Stimulated activated CD8-positive, alpha-beta memory T cell treated with anti-CD3 and anti-CD28 coated beads, Interleukin-15, amount 100 ng/mL, for 24 hours (primary cell): ENCODE data around the gene RPL37.
A peak's percentile ranks its signal among the peaks of the same experiment; 100 is the strongest.
"Not testable (repeated sequence)": the region's sequence is repeated elsewhere in the genome, so short reads cannot be mapped to it uniquely, and the experiment has no call there.

Experiments
- DNase-seq: peaks from one replicate; pipeline ENCODE4 v3.0.0-alpha.2; 2020; ENCODE audit warnings: low read depth

RPL37 gene

DNA sequence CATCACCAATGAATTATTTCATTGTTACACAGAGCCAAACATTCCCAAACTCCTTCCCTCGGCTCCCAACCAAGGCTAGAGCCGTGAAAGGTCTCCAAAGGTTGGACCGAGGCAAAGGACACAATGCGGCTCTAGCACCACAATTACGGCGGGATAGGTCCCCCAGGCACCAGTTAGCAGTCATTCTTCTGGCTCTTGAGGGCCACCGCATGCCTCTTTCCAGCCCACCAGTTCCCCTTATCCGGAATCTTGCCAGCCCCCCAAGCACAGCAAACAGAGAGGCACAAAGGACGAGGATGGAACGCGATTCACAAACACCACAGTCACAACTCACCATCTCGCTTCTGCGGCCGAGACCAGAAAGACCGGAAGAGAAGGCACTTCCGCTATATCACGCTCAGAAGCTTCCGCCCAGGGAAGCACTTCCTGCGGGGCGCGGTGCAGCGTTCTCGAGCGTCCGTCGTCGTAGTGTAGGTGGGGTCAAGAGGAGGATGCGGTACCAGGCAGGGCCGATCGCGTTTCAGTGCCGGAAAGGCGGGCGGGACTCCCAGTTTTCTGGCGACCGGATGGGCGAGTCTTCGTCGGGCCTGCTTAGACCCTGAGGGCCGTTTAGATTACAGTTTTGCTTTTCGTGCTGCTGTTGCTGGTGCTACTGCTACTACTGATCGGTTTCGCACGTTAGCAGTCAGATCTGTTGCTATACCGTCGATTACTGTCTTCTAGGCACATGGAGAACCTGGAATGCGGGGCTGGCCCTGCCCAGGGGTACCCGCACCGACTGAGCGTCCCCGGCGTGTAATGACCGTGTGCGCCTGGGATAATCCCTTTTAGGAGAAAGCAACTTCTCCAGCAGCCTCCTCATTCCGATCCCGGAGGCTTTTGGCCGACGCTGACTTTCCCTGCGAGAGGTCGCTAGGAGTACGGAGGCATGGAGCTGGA lies at the start of gene RPL37:
Gene RPL37, minus strand, starts transcription at position 374 of the 939 bp plus-strand sequence. Its CDS starts 37 bp downstream, at position 337.
- peak; percentile 68 for DNase-seq

GRCh38 chr5:40883051-40883450 lies 48.0 kb upstream of the RPL37 start:
- not testable (repeated sequence) for DNase-seq

- no peak for DNase-seq
These were observed 47.3 kb upstream of the RPL37 start for GRCh38 chr5:40882291-40882690.

DNA sequence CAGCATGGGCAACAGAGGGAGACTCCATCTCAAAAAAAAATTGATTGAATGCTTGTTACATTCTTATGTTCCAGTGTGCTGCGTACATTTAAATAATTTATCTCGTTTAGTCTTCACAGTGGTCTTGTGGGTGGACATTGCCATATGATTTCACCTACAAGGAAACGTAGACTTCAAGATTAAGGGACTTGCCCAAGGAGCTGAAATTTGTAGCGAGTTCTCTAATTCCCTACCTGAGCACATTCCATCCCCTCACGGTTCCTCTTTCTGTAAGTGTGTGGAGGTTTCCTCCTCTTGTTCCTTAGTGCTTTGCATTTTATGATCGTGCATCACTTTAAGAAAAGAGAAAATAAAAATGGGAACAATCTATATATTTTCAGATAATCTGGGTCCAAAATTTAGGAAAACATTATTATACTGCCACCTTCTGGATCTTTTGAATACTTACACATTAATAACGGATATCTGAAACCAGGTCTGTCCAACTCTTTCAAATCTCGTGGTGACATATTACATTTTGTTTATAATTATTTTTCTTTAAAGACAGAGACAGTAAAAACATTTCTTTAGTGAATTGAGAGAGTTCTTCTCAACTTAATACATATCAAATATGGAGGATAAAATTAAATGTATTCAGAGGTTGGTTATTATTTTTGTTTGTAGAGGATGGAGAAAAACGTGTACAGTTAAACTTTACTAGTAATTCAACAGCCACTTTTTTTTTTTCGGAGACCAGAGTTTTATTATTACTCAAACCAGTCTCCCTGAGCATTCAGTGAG lies 44.3 kb upstream of the RPL37 start:
- no peak for DNase-seq

DNA sequence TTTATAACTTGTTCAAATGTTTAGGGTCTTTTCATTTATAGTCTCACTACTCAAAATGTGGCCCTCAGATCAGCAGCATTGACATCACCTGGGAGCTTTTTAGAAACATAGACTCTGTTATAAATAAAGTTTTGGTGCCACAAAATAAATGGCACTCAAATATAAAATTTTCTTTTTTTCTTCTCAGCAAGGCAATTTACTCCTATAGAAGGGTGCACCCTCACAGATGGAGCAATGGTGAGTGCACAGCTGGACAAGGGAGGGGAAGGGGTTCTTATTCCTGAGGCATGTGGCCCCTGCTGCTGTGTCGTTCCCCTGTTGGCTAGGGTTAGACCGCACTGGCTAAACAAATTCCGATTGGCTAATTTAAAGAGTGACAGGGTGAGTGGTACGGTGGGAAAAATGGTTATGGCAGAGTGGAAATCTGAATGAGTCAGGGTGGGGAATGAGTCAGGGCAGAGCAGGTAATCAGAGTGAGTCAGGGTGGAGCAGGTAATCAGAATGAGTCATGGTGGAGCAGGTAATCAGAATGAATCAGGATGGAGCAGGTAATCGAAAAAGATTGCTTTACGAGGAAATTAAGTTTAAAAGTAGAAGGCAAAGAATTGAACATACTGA lies 42.5 kb upstream of the RPL37 start:
- no peak for DNase-seq

DNA sequence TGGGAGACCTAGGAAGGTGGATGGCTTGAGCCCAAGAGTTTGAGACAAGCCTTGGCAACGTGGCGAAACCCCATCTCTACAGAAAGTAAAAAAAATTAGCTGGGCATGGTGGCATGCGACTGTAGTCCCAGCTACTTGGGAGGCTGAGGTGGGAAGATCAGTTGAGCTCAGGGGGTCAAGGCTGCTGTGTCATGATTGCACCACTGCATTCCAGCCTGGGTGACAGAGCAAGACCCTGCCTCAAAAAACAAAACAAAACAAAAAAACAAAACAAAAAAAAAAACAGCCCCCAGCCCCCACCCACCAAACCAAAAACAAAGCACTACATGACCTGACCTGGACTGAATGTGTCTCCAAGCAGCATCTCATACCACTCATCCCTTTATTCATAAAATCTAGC lies 40.9 kb upstream of the RPL37 start:
- no peak for DNase-seq

GRCh38 chr5:40873286-40873880 lies 38.4 kb upstream of the RPL37 start:
- no peak for DNase-seq

DNA sequence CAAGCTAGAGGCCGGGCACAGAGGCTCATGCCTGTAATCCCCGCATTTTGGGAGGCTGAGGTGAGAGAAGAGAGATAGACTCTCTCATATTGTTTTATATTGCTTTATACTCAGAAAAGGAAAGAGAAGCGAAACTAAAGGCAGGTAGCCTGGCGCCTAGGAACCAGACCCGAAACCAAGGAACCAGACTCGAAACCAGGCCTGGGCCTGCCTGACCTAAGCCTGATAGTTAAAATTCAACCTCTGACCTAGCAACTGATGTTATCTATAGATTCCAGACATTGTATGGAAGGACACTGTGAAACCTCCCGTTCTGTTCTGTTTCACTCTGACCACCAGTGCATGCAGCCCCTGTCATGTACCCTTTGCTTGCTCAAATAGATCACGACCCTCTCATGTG lies 37.2 kb upstream of the RPL37 start:
- DNase-seq = not testable (repeated sequence)

- DNase-seq = no peak
These were observed 36.2 kb upstream of the RPL37 start for GRCh38 chr5:40871177-40871576.

DNA sequence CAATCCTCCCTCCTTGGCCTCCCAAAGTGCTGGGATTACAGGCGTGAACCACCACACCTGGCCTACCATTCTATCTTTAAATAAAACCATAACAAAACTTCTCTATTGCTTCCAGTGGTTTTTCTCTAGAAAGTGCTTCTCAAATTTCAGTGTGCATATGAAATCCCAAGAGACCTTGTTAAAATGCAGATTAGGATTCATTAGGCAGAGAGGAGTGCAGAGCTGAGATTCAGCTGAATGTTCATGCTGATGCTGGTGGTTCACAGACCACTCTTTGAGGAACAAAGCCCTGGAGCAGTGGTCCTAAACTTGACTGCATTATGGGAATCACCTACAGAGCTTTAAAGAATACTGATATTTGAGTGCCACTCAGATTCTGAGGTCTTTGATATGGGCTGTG lies 34.4 kb upstream of the RPL37 start:
- DNase-seq = no peak

DNA sequence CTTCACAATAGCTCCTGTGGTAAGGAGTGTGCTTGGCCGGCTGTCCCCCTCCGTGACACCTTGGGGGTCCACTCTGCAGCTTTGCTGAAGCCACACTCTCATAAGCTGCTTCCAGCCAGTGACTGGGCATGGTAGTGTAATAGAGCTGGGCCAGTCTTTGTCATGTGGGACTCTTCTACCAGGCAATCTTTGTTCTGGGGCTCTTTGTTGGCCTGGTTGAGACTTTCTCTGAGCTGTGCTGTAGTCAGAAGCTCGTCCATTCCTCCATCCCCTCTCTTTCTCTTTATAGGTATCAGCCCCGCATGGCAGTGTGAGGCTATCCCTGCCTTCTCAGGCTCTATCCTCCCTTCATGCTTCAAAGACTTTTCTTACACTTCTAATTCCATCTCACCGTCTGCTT lies 31.8 kb upstream of the RPL37 start:
- DNase-seq = no peak

- DNase-seq = not testable (repeated sequence)
These were observed 30.0 kb upstream of the RPL37 start for GRCh38 chr5:40865004-40865403.

- no peak for DNase-seq
These were observed 25.7 kb upstream of the RPL37 start for GRCh38 chr5:40860711-40861110.

DNA sequence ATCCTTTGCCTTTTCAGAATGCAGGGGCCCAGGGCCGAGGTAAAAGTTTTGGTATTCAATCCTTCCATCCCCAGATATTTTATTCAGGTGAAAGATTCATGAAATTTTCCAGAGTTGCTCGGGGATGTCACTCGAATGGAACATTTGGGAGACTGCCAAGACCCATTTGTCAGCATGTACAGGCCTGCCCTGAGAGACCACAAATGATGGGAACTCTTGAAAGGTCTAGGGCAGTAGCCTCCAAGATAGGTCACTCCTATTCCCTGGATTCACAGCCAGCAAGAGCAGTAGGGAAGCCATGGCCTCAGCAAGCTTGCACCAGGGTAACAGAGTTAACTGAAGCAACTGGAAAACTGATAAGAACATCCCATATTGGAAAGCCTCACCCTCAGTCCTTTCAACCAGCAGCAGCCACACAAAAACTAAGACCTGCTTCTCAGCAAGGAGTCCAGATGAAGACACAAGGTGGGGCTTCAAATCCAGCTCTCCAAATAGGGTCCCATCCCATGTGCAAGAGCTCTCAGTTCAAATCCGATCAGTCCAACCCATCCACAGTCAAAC lies 18.7 kb upstream of the RPL37 start:
- DNase-seq = no peak

DNA sequence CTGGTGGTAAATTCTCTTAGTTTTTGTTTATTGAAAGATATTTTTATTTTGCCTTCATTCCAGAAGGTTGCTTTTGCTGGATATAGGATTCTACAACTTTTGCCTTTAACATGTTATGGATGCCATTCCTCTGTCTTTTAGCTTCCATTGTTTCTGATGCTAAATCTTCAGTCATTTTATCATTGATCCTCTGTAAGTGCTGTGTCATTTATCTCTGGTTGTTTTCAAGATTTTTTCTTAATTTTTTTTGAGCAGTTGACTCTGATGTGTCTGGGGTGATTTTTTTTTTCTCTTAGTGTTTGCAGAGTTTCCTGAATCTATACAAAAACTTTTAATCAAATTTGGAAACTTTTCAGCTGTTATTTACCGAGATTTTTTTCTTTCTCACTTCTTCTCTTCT lies 12.5 kb upstream of the RPL37 start:
- no peak for DNase-seq

- no peak for DNase-seq
These were observed 11.3 kb upstream of the RPL37 start for GRCh38 chr5:40846371-40846770.

DNA sequence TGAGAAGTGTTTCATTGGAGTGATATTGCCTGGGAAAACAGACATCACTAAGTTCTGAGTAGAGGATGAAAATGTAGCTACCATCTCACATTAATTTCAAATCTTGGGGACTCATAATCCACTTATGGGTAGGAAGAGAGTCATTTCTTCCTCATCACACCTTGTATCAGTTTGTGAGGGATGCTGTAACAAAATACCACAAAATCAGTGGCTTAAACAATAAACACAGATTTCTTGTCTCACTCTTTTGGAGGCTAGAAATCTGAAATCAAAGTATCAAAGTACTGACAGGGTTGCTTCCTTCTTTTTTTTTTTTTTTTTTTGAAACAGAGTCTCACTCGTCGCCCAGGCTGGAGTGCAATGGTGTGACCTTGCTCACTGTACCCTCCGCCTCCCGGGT lies 9.5 kb upstream of the RPL37 start:
- no peak for DNase-seq

GRCh38 chr5:40842351-40842750 lies 7.3 kb upstream of the RPL37 start:
- no peak for DNase-seq

GRCh38 chr5:40841068-40841805 lies 6.2 kb upstream of the RPL37 start, which contains the start of gene CARD6:
TSS of gene CARD6 (plus strand) at chr5:40841367. CDS start at chr5:40841383, 16 bp downstream.
- no peak for DNase-seq

DNA sequence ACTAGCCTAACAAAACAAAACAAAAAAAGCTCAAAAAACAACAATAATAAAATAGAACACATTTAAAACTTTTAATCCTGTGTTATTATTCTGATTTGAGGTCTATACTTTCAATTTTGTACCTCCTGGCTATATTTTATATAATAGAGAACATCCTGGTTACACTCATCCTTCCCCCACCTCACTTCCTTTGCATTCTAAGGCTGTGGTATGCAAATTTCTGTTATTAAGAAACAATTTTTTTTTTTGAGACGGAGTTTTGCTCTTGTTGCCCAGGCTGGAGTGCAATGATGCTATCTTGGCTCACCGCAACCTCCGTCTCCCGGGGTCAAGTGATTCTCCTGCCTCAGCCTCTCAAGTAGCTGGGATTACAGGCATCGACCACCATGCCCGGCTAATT lies 3.1 kb upstream of the RPL37 start:
- DNase-seq = no peak

- no peak for DNase-seq
These were observed 602 bp downstream of the RPL37 start for GRCh38 chr5:40834391-40834848.
